ENCODE data around the gene PTAR1.

Gene PTAR1

DNA sequence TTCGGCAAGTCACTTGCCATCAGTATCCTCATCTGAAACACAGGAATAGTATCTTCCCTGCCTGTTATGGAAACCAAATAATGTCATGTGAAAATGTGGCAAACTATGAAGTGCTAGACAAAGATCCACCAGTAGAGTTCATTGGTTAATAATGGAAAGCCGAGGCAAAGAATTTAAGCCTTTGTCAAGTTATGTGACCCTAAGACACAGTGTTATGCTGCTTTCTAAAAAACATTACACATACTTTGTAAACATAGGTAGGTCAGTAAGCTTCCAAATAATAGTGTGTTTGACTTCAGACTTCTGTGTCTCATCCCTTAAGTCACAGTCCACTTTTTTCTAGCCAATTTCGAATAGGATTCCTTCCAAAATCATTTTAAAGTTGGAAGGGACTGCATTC lies 6.0 kb downstream of the PTAR1 start:
- DNase-seq (ENCODE audit: low read depth in 3 of 3, low spot score in 1 of 3): no peak

DNA sequence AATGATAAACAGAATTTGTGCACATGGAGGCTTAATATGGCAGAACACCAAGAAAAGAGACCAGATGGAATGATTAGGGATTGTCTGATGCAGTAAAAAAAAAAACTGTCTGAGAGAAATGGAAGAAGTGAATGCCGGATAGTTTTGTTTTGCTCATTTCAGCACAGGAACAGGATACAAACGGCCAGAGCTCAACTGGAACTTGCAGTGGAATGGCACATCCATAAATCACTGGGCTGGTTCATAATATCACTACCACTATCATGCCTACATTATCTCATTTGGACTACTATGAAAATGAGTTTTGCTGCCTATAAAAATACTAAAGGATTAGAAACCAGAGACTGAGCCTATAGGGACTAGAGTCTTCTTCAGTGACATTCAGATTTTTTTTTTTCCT lies 9.7 kb downstream of the PTAR1 start:
- DNase-seq (ENCODE audit: low read depth in 3 of 3, low spot score in 1 of 3): no peak

DNA sequence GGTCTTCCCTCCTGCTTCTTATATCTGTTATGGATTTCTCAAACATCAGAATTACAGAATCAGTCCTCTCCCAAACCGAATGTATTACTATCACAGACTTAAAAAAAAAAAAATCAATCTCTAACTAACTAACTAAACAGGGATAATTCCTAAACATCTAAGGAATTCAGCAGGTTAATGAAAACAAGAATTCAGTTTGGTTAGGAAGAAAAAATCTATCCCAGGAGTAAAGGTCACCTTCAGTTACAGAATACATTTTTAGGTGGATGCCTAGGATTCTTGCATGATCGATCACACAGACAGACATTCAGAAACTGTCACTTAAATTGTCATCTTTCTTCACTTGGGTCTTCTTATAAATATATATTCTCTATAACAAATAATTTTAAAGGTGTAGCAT lies 11.5 kb downstream of the PTAR1 start:
- no peak for DNase-seq (ENCODE audit: low read depth in 3 of 3, low spot score in 1 of 3)

DNA sequence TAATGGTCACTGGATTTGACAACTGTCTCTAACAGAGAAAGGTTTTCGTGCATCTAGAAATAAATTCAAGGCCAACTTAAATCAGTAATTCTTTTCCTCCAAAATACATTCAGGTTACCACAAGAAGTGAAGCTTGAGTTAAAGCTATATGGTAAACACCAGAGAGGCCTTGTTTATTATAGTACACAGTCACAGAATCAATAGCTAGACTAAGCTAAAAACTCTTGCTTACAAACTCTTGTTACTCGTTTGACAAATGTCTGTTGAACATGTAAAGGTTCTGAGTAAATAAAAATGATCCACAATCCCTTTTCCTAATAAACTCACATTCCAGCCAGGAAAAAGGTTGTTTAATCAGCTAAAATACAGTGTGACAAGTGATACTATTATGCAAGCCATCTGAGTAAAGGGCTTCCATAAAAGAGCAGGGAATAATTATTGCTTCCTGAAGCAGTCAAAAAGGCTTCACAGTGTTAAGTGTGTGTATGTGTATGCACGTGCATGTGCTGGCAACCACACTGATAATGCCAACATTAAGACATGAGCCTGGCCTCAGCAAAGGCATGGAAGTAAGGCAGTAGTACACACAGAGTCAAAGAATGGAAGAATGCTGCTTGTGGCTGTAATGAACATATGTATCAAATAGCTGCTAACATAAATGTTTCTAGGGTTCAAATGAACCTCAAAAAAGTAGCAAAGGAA lies 12.8 kb downstream of the PTAR1 start:
- no peak for DNase-seq (ENCODE audit: low read depth in 3 of 3, low spot score in 1 of 3)

DNA sequence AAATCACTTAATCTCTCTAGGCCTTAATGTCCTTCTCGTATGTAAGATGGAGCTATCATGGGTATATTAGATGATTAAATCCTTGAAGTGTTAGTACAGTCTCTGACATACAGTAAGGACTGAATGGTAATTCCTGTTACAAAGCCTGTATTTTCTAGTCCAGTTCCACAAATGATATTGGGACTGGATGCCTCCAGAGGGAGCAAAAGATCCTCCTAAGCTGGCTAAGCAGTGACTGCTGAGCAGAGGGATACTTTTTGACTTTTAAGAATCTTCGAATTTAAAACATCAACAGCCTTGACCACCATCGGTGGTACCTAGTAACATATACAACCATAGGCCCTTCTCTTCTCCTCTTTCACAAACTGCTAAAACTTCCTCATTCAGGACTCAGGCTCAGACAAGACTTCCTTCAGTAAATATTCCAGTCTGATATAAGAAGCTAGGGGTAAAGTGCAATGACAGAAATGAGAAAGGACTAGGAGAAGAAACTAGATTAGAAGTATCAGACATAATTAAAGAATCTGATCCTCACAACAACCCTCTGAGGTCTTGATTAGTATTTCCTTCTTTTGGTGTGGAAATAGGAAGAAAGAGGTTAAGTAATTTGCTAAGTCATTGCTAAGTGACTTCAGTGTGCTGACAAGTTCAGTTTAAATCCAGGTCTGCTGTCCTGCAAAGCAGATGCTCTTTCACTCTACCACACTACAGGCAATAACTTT lies 13.9 kb downstream of the PTAR1 start:
- no peak for DNase-seq (ENCODE audit: low read depth in 3 of 3, low spot score in 1 of 3)

DNA sequence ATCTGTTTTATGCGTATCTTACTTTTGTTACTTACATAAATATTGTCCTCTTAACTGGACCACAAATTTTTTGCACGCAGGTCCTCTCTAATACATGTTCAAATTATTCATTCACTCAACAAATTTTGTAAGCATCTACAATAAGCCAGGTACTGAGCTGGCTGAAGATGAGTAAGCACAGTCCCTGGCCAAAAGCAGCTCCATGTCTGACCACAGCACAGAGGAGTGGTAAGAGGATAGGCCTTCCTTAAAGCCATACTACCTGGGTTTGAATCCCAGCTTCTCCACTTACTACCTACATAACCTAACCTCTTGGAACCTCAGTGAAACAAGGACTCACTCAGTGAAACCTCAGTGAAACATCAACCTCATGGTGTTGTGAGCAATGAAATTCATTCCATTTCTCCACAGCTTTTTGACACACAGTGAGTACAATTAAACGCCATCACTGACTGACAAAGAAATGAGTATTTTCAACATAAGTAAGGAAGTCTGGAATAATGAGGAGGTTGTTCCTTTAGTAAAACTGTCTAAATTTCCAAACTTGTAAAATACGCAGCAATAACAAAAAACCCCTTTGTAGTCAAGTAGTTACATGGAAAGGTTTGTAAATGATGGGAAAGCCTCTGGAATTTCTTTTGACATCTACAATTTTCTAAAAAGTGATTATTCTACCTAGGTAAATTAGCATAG lies 15.0 kb downstream of the PTAR1 start:
- no peak for DNase-seq (ENCODE audit: low read depth in 3 of 3, low spot score in 1 of 3)

DNA sequence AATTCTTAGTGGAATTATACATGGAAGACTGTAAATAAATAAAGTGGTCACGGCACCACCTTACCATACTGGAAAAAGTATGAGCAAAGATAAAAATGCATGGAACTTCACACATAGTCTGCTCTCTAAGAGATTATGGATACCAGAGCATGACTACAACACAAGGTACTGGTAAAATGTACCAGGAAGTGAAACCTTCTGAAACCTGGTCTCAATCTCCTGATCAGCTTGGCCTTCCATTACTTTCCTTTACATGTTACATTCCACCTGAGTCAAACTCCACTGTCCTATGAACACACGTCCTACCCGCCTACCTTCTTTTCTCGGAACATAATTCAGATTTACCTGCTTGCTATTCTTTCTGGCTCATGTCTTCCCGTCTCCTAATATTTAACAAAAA lies 15.9 kb downstream of the PTAR1 start:
- no peak for DNase-seq (ENCODE audit: low read depth in 3 of 3, low spot score in 1 of 3)

DNA sequence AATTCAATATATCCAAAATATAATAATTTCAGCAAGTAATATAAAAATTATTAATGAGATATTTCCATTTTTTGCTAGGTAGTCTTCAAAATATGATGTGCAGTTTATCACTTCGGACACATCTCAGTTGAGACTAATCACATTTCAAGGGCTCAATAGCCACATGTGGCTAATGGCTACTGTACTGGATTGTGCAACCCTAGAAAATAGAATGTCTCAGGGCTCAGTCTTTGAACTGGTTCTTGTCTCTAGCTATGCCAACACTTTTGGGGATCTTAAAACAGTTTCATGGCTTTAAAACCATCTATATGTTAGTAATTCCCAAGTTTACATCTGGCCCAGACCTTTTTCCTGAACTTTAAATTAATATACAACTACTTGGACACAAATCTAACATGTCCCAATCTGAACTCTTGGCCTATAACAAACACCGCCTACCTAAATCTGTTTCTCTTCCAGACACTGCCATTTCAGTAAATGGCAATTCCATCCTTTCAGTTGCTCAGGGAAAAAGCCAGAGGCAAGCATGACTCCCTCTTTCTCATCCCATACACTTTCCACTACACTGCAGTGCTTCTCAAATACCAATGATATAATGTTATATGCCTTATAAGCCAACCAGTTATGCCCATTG lies 18.8 kb downstream of the PTAR1 start:
- DNase-seq (ENCODE audit: low read depth in 3 of 3, low spot score in 1 of 3): no peak

DNA sequence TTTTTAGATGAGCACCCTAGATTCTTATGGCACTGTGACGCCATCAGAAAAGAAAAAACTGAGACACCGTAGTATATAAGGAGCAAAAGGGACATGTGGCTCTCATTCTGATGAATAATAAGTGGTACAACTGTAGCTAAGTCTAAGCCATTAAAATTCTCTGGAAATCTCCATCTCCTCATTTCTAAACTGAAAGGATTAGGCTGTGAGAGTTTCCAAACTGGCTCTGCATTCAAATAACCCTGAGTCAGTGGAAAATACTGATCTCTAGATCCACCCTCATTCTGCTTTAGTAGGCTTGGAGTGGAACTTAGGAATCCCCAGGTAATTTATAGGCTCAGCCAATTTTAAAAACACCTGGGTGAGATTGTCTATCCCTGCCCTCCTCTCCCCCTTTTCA lies 28.5 kb downstream of the PTAR1 start:
- DNase-seq (ENCODE audit: low read depth in 3 of 3, low spot score in 1 of 3): no peak

DNA sequence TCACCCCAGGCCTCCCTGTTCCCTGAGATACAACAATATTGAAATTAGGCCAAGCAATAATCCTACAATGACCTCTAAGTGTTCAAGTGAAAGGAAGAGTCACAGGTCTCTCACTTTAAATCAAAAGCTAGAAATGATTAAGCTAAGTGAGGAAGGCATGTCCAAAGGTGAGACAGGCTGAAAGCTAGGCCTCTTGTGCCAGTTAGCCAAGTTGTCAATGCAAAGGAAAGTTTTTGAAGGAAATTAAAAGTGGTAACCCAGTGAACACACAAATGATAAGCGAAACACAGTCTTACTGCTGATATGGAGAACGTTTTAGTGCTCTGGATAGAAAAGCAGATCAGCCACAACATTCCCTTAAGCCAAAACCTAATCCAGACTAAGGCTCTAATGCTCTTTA lies 39.8 kb downstream of the PTAR1 start:
- DNase-seq (ENCODE audit: low read depth in 3 of 3, low spot score in 1 of 3): no peak

DNA sequence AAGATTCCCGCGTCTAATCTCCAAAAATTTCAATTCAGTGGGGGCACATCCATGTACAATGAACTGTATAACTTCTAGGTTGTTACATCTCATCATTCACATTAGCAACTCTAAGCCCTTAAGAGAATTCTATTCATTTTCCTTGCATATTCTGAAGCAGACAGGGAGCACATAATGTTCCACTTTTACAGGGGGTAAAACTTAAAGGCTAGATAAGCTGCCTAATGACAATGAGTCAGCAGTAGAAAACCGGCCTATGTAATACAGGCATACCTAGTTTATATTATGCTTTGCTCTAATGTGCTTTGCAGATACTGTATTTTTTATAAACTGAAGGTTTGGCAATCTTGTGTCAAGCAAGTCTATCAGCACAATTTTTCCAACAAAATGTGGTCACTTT lies 40.4 kb downstream of the PTAR1 start:
- no peak for DNase-seq (ENCODE audit: low read depth in 3 of 3, low spot score in 1 of 3)

DNA sequence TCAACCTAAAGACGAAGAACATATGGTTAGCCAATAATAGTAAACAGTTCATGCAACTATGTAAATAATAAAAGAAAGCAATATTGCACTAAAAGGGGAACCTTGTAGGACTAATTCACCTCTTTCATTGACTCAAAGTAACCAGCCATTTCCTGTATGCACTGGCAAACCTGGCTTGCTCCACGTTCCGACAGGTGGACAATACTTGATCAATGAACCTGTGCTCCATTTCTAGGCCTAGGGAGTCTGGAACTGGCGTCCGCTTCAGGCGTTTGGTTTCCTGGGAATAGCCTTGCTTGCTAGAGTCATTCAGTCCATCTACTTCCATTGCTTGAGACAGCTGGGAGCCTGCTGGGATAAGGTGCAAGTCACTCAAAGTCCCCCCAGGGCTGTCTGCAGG lies 41.6 kb downstream of the PTAR1 start:
- no peak for DNase-seq (ENCODE audit: low read depth in 3 of 3, low spot score in 1 of 3)

DNA sequence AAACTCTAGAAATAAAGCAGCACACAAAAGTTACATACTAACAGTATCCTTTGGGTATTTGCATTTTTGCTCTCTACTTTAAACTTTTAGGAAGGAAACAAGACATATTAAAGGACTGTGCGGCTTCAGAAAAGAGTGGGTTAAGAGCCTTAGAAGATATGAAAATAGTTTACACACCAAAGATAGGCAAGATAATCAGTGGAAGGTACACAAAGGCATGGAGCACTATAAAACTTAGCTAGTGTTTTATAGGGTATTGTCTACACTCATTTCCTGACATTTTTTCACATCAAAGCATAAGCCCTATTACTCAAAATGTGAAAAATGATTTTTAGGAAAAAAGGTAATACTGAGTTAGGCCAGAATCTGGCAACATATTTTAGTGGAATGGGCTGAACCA lies 44.0 kb downstream of the PTAR1 start:
- DNase-seq (ENCODE audit: low read depth in 3 of 3, low spot score in 1 of 3): no peak

DNA sequence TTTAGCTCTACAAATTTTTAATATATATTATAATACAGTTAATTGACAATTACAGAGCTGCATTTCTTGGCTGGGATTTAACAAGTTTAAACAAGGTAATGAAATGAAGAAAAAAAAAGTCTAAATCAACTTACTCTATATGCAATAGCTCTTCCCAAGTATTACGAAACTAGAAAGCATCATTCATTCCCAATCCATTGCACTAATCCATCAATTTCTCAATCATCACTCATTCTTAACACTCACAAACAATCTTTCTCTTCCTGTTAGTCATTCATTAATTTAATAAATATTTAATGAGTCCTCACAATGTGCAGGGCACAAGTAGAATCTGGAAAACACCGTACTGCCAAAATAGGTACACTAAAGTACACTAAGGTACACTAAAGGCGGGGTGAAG lies 44.7 kb downstream of the PTAR1 start:
- DNase-seq (ENCODE audit: low read depth in 3 of 3, low spot score in 1 of 3): no peak

DNA sequence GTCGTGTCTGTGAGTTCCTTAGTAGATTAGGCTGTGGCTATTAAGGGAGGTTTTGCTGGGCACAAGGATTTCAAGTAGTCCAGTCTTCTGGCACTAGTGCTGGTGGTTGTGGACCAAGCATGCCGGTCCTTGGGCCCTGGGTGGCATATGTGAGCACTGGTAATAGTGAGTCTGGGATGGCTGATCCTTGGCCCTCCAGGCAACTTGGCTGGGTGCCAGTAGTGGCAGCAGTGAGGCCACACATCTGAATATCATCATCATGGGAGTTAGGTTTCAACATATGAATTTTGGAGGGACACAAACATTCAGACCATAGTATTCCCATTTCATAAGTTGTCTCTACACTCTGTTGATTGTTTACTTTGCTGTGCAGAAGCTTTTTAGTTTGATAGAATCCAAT lies 62.3 kb downstream of the PTAR1 start:
- no peak for DNase-seq (ENCODE audit: low read depth in 3 of 3, low spot score in 1 of 3)

DNA sequence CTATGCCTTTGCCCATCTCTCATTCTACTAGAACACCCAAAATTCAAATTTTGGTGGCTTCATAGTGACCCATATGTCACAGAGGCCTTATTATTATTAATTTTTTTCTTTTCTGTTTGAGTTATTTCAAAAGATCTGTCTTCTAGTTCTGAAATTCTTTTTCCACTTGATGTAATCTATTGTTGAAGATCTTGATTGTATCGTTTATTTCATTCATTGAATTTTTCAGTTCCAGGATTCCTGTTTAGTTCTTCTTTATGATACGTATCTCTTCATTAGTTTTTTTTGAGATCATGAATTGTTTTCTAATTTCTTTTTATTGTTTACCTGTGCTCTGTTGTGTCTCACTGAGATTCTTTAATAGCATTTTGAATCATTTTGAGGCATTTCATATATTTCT lies 63.0 kb downstream of the PTAR1 start:
- DNase-seq (ENCODE audit: low read depth in 3 of 3, low spot score in 1 of 3): no peak

DNA sequence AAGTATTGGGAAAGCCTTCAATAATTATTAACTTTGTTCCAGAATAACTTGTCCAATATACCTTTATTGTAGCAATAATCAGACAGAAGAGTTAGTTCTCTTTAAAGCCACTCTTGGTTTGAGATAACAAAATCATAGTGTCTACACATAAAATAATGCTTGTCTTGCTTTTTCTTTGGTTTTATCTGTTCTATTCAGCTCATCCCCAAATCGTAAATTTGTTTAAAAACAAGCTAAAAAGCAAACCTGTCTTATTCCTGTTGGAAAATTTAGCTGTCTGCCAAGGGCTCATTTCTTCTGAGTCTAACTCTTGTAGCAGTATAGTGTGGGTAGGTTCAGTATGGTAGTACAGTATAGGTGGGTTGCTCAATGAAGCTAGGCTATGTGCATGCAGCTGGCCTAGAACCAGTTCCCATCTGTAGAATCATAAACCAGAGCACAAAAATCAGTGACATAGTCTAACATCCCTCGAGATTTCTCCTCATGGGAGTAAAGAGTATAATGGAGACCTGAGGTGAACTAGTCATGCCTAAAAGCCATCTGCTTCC lies 69.7 kb downstream of the PTAR1 start:
- no peak for DNase-seq (ENCODE audit: low read depth in 3 of 3, low spot score in 1 of 3)

DNA sequence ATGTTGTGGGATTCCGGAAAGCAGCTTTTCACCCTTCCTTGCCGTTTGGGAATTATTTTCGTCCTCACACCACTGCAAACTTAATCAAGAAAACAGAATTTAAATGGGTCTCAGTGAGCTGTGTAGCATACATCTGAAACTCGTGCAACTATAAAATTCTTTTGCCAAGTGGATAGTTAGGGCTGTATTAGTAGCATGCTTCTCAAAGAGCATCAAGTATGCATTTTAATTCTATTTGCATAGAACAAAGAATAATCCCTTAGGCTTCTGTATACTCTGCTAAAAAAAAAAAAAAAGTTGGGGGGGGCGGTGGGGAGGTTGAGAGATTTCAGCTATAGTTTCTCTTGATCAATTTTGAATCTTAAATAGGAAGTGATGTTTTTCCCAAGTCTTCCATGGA lies 75.9 kb downstream of the PTAR1 start:
- no peak for DNase-seq (ENCODE audit: low read depth in 3 of 3, low spot score in 1 of 3)

DNA sequence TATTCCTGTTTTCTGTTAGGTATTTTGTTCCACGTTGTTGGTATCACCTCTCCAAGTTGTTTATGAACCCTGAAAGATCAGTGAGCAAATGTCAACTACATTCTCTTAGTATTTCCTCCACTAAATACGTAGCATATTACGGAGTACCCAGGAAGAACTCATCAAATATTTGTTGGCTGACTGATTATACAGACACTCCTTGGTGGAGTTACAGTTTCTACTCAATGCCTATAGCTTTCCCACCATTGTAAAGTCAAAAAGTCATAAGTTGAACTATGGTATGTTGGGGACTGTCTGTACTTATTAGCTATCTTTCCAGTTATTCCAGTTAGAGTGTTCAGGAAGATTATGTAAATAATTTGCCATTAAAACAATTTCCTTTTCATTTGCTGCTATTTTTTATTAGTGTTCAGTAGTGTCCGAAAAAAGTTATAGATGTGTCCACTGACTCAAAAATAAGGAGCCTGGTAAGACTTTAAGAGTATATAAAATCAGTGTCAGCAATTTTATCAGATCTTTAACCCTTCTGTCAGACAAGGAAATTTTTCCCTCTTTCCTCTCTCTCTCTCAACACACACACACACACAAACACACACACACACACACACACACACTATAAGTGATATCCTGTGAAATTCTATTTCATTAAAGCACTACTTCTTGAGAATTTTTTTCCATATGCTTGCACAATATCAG lies 80.8 kb downstream of the PTAR1 start:
- no peak for DNase-seq (ENCODE audit: low read depth in 3 of 3, low spot score in 1 of 3)

DNA sequence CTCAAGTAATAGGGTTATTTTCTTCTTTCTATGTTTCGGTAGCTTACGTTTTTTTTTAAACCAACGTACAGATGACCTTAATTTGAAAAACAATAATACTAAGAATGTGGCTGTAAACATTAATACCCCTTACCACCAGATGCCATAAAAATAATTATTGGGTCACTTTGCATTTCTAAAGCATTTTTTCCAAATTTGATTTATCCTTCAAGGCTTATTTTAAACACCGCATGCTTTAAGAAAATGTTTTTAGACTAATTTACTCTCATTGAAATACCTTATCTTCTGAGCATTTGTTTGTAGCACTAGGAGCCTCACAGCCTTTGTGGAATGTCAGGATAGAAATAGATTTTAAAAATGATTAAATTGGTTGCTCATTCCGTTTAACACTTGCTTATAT lies 81.9 kb downstream of the PTAR1 start:
- no peak for DNase-seq (ENCODE audit: low read depth in 3 of 3, low spot score in 1 of 3)

DNA sequence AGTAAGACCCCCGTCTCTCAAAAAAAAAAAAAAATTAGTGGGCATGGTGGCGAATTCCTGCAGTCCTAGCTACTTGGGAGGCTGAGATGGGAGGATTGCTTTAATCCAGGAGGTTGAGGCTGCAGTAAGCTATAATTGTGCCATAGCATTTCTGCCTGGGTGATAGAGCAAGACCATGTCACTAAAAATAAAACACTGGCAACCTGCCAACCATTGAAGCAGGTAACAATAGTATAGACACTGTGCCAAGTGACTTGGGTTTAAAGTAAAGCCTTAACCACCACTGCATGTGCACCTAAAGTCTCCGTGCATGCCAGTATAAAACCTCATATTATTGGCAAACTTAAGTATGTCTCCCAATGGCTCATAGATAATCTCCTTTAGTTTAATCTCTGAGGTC lies 84.2 kb downstream of the PTAR1 start:
- DNase-seq (ENCODE audit: low read depth in 3 of 3, low spot score in 1 of 3): no peak

All from stimulated activated CD4-positive, alpha-beta T cell treated with anti-CD3 and anti-CD28 coated beads, TNF-alpha, amount 100 ng/mL, for 1 hour (primary cell).